Hepatocyte (in vitro differentiated cells): ENCODE measurements around the gene ACSS3. TPM values are rescaled to one million over a fixed set of nuclear protein-coding genes. Genes with fewer than 3 reads are reported as not detected.

ENCODE experiments used
- DNase-seq: peaks from one replicate; pipeline ENCODE4 v3.0.0-alpha.2; 2016; ENCODE audit warnings: low spot score
- H2AFZ ChIP-seq: fragments of 200-600 bp; sonication (generic); 2 replicates; pipeline ENCODE4 v1.6.0; 2016; ENCODE audit warnings: antibody characterized with exemption, mild to moderate bottlenecking
- H3K27ac ChIP-seq: fragments of 200-600 bp; sonication (generic); 2 replicates; pipeline ENCODE4 v1.5.1; 2016; ENCODE audit warnings: mild to moderate bottlenecking
- H3K27me3 ChIP-seq: fragments of 200-600 bp; sonication (generic); 2 replicates; pipeline ENCODE4 v1.6.1; 2016
- H3K36me3 ChIP-seq: fragments of 200-600 bp; sonication (generic); replicated peaks from 2 replicates; pipeline ENCODE4 v1.5.1; 2016; ENCODE audit warnings: low read depth; ENCODE audit not compliant: insufficient read depth
- H3K4me1 ChIP-seq: fragments of 200-600 bp; sonication (generic); 2 replicates; pipeline ENCODE4 v1.5.1; 2016; ENCODE audit warnings: mild to moderate bottlenecking, moderate library complexity; ENCODE audit not compliant: insufficient read depth
- H3K4me2 ChIP-seq: fragments of 200-600 bp; sonication (generic); 2 replicates; pipeline ENCODE4 v1.6.0; 2016
- H3K4me3 ChIP-seq: fragments of 200-600 bp; sonication (generic); 2 replicates; pipeline ENCODE4 v1.5.1; 2016; ENCODE audit warnings: mild to moderate bottlenecking
- H3K79me2 ChIP-seq: fragments of 200-600 bp; sonication (generic); 2 replicates; pipeline ENCODE4 v1.6.0; 2017; ENCODE audit warnings: mild to moderate bottlenecking
- H3K9me2 ChIP-seq: fragments of 200-600 bp; sonication (generic); replicated peaks from 2 replicates; pipeline ENCODE4 v1.6.0; 2017; ENCODE audit warnings: mild to moderate bottlenecking; ENCODE audit not compliant: insufficient read depth
- H3K9me3 ChIP-seq: fragments of 200-600 bp; sonication (generic); 2 replicates; pipeline ENCODE4 v1.5.1; 2016; ENCODE audit warnings: low read depth, mild to moderate bottlenecking
- H4K20me1 ChIP-seq: fragments of 200-600 bp; sonication (generic); 2 replicates; pipeline ENCODE4 v1.6.0; 2016; ENCODE audit warnings: mild to moderate bottlenecking; ENCODE audit not compliant: insufficient read depth, poor library complexity, severe bottlenecking
- EZH2 ChIP-seq: fragments of 200-600 bp; sonication (generic); IDR thresholded peaks from 2 replicates; pipeline ENCODE4 v1.6.1; 2016; ENCODE audit warnings: antibody characterized with exemption, mild to moderate bottlenecking, borderline replicate concordance
- EZH2phosphoT487 ChIP-seq: fragments of 200-600 bp; sonication (generic); IDR thresholded peaks from one replicate; pipeline ENCODE4 v1.6.1; 2018; ENCODE audit warnings: antibody characterized with exemption, mild to moderate bottlenecking, low read depth, moderate library complexity; ENCODE audit not compliant: unreplicated experiment, severe bottlenecking
- WGBS: methylation state at CpG from one replicate; pipeline ENCODE4 v1.1.6; 2016; ENCODE audit warnings: low lambda C conversion rate; ENCODE audit errors: missing lambda C conversion rate; 5-methylcytosine and 5-hydroxymethylcytosine counted together
- polyA plus RNA-seq: library from polyadenylated mRNA; unstranded; fragments of >200 nt; fragmentation: Nextera tagmentation; extraction: Ambion mirVana; gene quantifications from 2 replicates; pipeline ENCODE4 v1.2.1, GENCODE V29; 2016
- total RNA-seq: library from RNA; depleted of rRNA; stranded (reverse); fragments of >200 nt; gene quantifications from 2 replicates; pipeline ENCODE4 v1.2.3, GENCODE V29; 2014
- TF ChIP-seq, protein P1 (sequence below): fragments of 200-600 bp; sonication (generic); IDR thresholded peaks from 2 replicates; pipeline ENCODE4 v1.5.1; 2016; ENCODE audit warnings: antibody characterized with exemption, mild to moderate bottlenecking; ENCODE audit not compliant: poor library complexity

Gene ACSS3
- total and polyA plus RNA-seq, 2 experiments from 2014 or later = 8.5 to 31.4 TPM

DNA sequence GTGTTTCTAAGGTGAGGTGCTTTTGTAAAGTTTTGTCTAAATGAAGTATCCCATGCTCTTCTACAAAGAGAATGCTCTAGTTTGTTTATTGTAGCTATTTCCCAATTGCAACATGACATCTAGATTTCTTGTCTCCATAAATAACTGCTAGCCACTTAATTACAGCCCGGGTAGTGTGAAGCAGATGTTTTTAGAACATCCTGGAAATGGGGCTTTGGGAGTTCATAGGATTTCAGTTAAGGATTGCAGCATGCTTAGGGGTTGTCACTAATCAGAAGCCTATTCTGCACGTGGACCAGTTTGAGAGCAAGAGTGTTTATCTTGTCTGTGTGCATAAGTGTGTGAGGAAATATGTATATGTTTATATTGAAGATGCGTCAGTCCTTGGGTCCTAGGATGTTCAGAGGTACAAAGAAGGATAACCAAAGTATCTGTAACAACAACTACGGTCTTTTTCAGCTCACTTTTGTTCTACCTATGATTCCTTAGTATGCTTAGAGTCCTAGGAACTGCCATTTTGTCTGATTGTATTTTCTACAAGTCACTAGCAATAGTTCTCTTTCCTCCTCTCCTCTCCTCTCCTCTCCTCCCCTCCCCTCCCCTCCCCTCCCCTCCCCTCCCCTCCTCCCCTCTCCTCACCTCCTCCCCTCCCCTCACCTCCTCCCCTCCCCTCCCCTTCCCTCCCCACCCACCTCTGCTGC, 135.3 kb downstream of the ACSS3 start:
- H3K4me1 ChIP-seq = peaks cover 20% of the 10 kb centered on the region
- no peaks in the 10 kb centered on the region for H3K36me3 ChIP-seq
- H3K4me2 ChIP-seq = no peak overlapping the region
- H3K27me3 ChIP-seq = no peaks in the 10 kb centered on the region
- H3K4me3 ChIP-seq = no peak overlapping the region
- H3K27ac ChIP-seq = no peak overlapping the region
- no peaks in the 10 kb centered on the region for H4K20me1 ChIP-seq
- no peaks in the 10 kb centered on the region for H3K9me2 ChIP-seq
- WGBS = 73% methylated on average over 4 of the region's 4 CpGs
- DNase-seq = no peak
- H3K79me2 ChIP-seq = no peaks in the 10 kb centered on the region
- no peaks in the 10 kb centered on the region for H3K9me3 ChIP-seq
- TF ChIP-seq EZH2 (no peak), EZH2phosphoT487 (no peak)
- TF ChIP-seq, protein P1, sequence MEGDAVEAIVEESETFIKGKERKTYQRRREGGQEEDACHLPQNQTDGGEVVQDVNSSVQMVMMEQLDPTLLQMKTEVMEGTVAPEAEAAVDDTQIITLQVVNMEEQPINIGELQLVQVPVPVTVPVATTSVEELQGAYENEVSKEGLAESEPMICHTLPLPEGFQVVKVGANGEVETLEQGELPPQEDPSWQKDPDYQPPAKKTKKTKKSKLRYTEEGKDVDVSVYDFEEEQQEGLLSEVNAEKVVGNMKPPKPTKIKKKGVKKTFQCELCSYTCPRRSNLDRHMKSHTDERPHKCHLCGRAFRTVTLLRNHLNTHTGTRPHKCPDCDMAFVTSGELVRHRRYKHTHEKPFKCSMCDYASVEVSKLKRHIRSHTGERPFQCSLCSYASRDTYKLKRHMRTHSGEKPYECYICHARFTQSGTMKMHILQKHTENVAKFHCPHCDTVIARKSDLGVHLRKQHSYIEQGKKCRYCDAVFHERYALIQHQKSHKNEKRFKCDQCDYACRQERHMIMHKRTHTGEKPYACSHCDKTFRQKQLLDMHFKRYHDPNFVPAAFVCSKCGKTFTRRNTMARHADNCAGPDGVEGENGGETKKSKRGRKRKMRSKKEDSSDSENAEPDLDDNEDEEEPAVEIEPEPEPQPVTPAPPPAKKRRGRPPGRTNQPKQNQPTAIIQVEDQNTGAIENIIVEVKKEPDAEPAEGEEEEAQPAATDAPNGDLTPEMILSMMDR = no peak
- no peak overlapping the region for H2AFZ ChIP-seq

DNA sequence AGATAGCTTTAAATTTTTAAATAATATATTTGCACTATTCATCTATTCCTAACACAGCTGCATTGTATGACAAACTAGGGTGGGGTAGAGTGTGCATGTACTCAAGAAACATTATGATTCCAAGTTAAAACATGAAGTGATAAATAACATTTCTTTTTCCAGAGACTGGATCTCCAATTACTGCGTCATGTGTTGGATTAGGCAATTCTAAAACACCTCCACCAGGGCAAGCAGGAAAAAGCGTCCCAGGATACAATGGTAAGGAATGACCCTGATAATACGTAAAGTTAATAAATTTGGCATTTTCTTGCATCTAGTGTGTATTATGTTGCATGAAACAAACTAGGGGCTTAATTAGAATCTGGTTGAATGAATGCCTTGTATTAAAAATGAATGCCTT, 138.9 kb downstream of the ACSS3 start:
- WGBS = 97% methylated on average over 3 of the region's 3 CpGs
- Histone ChIP-seq H3K27me3 (no peaks in the 10 kb centered on the region), H3K4me2 (no peak overlapping the region), H3K27ac (no peak overlapping the region), H3K36me3 (no peaks in the 10 kb centered on the region), H3K9me3 (no peaks in the 10 kb centered on the region), H3K4me1 (no peaks in the 10 kb centered on the region), H3K4me3 (no peak overlapping the region), H3K9me2 (no peaks in the 10 kb centered on the region), H2AFZ (no peak overlapping the region), H4K20me1 (no peaks in the 10 kb centered on the region), H3K79me2 (no peaks in the 10 kb centered on the region)
- TF ChIP-seq, protein P1 = no peak
- TF ChIP-seq EZH2phosphoT487 = no peak
- no peak for TF ChIP-seq EZH2
- DNase-seq = no peak

DNA sequence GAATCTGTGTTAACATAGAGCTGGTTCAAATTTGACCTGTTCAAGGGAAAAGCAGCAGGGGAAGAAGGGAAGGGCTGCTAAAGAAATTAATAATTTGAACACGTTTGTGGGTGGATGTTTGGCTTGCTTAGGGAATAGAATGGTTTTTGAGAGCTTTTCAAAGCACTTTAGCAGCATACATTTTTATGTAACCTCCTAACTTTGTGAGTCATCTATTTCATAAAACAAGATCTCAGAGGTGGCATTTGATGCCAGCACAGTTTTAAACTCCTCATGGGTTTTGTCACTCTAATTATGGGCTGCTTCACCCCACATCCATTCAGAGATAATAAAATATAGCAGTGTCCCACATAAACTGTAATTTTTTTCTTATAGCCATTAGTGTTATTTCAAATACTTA, 143.8 kb downstream of the ACSS3 start:
- TF ChIP-seq EZH2 (no peak), EZH2phosphoT487 (no peak)
- TF ChIP-seq, protein P1 = no peak

More for the DNA sequence above, 143.8 kb downstream of the ACSS3 start:
- Histone ChIP-seq H3K36me3 (no peaks in the 10 kb centered on the region), H3K4me1 (no peaks in the 10 kb centered on the region), H3K27ac (no peak overlapping the region), H3K79me2 (no peaks in the 10 kb centered on the region), H3K4me3 (no peak overlapping the region), H3K27me3 (no peaks in the 10 kb centered on the region), H2AFZ (no peak overlapping the region), H3K9me3 (no peaks in the 10 kb centered on the region), H3K4me2 (no peak overlapping the region), H3K9me2 (no peaks in the 10 kb centered on the region), H4K20me1 (no peaks in the 10 kb centered on the region)
- 76% methylated on average over 1 of the region's 1 CpG for WGBS
- DNase-seq = no peak
